ENCODE data around the gene DMD. TPM values are rescaled to one million over a fixed set of nuclear protein-coding genes. Genes with fewer than 3 reads are reported as not detected.

The DMD gene
- total RNA-seq, 1 donor from 2014 or later: 23.9 TPM

DNA sequence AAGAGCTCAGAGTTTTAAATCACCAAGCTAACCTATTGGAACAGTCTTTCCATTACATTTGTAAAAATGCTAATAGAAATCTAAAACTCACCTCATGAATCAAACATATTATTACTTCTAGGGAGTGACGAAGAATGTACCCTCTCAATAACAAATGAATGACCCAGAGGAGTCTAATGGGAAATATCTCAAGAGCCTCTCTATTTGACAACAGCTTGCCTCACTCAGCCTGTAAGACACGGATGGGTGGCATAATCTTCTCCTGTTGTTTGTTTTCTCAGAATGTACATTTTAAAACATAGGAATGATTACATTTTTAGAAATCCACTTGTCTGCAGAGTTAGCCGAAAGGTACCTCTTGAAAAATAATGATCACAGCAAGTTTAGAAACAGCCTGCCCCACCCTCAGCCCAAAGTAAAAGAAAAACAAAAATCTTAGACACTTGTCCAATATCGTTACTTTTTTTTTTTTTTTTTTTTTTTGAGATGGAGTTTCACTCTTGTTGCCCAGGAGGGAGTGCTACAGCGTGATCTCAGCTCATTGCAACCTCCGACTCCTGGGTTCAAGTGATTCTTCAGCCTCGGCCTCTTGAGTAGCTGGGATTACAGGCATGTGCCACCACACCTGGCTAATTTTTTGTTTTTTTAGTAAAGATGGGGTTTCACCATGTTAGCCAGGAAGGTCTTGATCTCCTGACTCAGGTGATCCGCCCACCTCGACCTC, 1955.9 kb downstream of the DMD start:
- H3K4me1 Mint-ChIP-seq (ENCODE audit: low read depth): peaks cover 3% of the 10 kb centered on the region

DNA sequence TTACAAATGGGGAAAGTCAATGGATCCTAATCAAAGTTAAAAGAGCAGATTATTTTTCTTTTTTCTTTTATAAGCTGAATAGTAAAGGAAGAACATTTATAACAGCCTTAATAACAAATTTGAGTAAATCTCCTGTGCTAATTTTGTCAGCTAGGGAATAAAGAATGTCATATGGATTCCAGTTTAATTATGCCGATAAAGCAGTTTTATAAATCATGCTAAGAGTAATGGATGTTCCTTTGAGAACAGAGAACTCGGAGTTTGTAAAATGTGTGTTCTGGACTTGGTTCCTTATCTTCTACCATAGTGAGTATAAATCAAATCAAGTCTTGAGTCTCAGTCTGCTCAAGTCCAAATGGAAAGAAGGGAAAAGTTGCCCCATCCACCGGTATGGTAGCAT, 1959.2 kb downstream of the DMD start:
- Mint-ChIP-seq H3K9me3 (ENCODE audit: low read depth) (peaks cover 16% of the 10 kb centered on the region), H3K27ac (no peak overlapping the region), H3K4me1 (ENCODE audit: low read depth) (no peaks in the 10 kb centered on the region), H3K36me3 (ENCODE audit: insufficient read depth) (peaks cover 9% of the 10 kb centered on the region), H3K27me3 (no peaks in the 10 kb centered on the region), H3K4me3 (ENCODE audit: low read depth) (no peak overlapping the region)
- TF ChIP-seq, protein P1, sequence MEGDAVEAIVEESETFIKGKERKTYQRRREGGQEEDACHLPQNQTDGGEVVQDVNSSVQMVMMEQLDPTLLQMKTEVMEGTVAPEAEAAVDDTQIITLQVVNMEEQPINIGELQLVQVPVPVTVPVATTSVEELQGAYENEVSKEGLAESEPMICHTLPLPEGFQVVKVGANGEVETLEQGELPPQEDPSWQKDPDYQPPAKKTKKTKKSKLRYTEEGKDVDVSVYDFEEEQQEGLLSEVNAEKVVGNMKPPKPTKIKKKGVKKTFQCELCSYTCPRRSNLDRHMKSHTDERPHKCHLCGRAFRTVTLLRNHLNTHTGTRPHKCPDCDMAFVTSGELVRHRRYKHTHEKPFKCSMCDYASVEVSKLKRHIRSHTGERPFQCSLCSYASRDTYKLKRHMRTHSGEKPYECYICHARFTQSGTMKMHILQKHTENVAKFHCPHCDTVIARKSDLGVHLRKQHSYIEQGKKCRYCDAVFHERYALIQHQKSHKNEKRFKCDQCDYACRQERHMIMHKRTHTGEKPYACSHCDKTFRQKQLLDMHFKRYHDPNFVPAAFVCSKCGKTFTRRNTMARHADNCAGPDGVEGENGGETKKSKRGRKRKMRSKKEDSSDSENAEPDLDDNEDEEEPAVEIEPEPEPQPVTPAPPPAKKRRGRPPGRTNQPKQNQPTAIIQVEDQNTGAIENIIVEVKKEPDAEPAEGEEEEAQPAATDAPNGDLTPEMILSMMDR (IDR thresholded peaks at IDR 0.05; ENCODE audit: unreplicated experiment): no peak
- DNase-seq (ENCODE audit: low spot score, unreplicated experiment): no peak

More for the DNA sequence above, 1955.9 kb downstream of the DMD start:
- TF ChIP-seq, protein P1 (IDR thresholded peaks at IDR 0.05; ENCODE audit: unreplicated experiment): no peak
- Mint-ChIP-seq H3K4me3 (ENCODE audit: low read depth) (no peak overlapping the region), H3K9me3 (ENCODE audit: low read depth) (peaks cover 6% of the 10 kb centered on the region), H3K27me3 (no peaks in the 10 kb centered on the region), H3K27ac (no peak overlapping the region), H3K36me3 (ENCODE audit: insufficient read depth) (peaks cover 3% of the 10 kb centered on the region)
- no peak for DNase-seq (ENCODE audit: low spot score, unreplicated experiment)

DNA sequence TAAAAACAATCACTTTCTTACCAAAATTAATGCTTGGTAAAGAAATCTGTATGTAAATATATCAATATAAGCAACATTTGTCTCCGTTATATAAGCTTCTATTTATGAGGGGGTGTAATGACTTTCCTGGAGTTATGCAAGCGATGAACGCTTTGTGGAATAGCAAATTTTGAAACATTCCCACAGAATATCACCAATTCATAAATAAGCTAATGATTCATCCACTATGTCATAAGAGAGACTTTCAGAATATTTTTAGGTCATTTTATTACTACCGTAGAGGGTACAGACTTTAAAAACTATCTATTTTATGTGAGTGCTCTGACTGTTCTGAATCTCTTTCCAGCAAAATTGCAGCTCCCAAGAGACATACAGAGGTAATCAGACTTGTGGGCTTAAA, 1960.0 kb downstream of the DMD start:
- H3K9me3 Mint-ChIP-seq (ENCODE audit: low read depth): peaks cover 16% of the 10 kb centered on the region
- peaks cover 11% of the 10 kb centered on the region for H3K36me3 Mint-ChIP-seq (ENCODE audit: insufficient read depth)
- no peak overlapping the region for H3K4me3 Mint-ChIP-seq (ENCODE audit: low read depth)
- no peaks in the 10 kb centered on the region for H3K27me3 Mint-ChIP-seq
- TF ChIP-seq, protein P1 (IDR thresholded peaks at IDR 0.05; ENCODE audit: unreplicated experiment): no peak
- H3K4me1 Mint-ChIP-seq (ENCODE audit: low read depth): no peaks in the 10 kb centered on the region
- no peak overlapping the region for H3K27ac Mint-ChIP-seq
- no peak for DNase-seq (ENCODE audit: low spot score, unreplicated experiment)

DNA sequence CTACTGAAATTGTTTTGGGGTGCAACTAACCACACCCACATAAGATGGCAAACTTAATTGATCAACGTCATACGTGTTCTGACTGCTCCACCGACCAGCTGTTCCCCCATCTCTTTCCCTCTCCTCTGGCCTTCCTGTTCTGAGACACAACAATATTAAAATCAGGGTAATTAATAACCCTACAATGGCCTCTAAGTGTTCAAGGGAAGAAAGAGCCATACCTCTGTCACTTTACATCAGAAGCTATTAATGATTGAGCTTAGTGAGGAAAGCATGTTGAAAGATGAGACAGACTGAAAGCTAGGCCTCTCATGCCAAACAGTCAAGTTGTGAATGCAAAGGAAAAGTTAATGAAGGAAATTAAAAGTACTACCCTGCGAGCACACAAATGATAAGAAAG, 1965.6 kb downstream of the DMD start:
- Mint-ChIP-seq H3K36me3 (ENCODE audit: insufficient read depth) (peaks cover 17% of the 10 kb centered on the region), H3K27me3 (no peaks in the 10 kb centered on the region), H3K4me1 (ENCODE audit: low read depth) (peaks cover 17% of the 10 kb centered on the region), H3K27ac (peak overlapping the region; percentile 38), H3K4me3 (ENCODE audit: low read depth) (no peak overlapping the region), H3K9me3 (ENCODE audit: low read depth) (peaks cover 25% of the 10 kb centered on the region)
- TF ChIP-seq, protein P1 (IDR thresholded peaks at IDR 0.05; ENCODE audit: unreplicated experiment): no peak
- DNase-seq (ENCODE audit: low spot score, unreplicated experiment): no peak

DNA sequence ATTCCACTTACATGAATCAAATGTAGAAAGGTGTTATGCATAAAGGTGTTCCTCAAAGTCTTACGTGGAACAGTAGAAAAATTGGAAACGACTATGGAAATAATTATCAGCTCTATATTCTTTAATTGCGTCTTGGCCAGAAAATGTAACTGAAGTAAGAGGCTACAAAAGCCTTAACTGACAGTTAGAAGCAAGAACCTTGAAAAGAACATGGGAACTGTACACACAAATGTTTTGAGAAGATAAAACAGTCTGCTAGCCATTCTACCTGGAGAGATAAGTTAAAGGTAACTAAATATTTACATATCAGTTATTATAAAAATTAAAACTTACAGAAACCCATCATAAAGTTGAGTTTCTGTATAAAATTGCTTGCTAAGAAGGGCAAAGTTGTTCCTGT, 1967.5 kb downstream of the DMD start:
- TF ChIP-seq, protein P1 (IDR thresholded peaks at IDR 0.05; ENCODE audit: unreplicated experiment): no peak
- Mint-ChIP-seq H3K27me3 (no peaks in the 10 kb centered on the region), H3K36me3 (ENCODE audit: insufficient read depth) (peaks cover 17% of the 10 kb centered on the region), H3K9me3 (ENCODE audit: low read depth) (peaks cover 22% of the 10 kb centered on the region), H3K4me1 (ENCODE audit: low read depth) (peaks cover 17% of the 10 kb centered on the region), H3K4me3 (ENCODE audit: low read depth) (no peak overlapping the region), H3K27ac (no peak overlapping the region)
- no peak for DNase-seq (ENCODE audit: low spot score, unreplicated experiment)
